Left lobe of liver (tissue), 2 donors: ENCODE results near the gene AHNAK. TPM values are rescaled to one million over a fixed set of nuclear protein-coding genes. Genes with fewer than 3 reads are reported as not detected.
A peak's percentile ranks its signal among the peaks of the same experiment; 100 is the strongest.

Experiments used
- ATAC-seq: fragments of 200-7000 bp; cut with Tn5 transposase; one replicate; pipeline ENCODE4 v1.9.1; 2020; ENCODE audit warnings: mild to moderate bottlenecking, moderate library complexity
- DNase-seq: peaks from one replicate; pipeline ENCODE4 v3.0.0-alpha.2; 2020; ENCODE audit warnings: low spot score
- total RNA-seq: library from RNA; stranded (reverse); gene quantifications from one replicate; pipeline ENCODE4 v1.2.1, GENCODE V29; 2021
- donor health status: DM: no; HTN: no; CAD: no; lungs with moderate emphysema.
- donor health status: DM: no; HTN: yes; CAD: no.

AHNAK gene
- total RNA-seq, 1 donor from 2014 or later, result 115 TPM

DNA sequence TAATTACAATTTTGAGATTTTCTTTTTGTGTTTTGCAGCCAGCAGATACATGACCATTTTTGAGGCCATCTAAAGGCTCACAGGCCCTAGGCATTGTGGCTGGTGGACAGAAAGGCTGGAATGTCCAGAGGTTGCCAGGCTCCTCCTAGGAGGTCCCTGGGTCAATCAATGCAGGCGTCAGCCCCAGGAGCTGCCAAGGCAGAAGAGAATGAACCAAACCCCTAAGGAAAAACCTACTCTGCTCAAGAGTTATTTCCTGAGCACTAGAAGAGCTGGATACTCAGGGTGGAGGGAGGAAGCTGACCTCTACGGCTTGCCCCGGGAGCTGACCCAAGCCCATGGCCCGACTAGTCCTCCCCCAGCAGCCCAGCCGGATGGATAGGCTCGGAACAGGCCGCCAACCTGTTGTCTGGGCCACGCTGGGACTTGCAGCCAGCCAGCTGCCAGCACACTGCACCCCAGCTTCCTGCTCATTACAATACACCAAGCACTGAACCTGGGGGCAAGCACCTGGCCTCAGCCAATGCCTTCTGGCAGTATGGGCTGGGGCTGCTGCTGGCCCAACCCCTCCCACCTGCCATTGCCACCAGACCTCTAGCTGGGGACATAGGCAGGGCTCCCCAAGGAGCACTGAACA, 133.4 kb downstream of the AHNAK start:
- DNase-seq (no peak), ATAC-seq (no peak)

DNA sequence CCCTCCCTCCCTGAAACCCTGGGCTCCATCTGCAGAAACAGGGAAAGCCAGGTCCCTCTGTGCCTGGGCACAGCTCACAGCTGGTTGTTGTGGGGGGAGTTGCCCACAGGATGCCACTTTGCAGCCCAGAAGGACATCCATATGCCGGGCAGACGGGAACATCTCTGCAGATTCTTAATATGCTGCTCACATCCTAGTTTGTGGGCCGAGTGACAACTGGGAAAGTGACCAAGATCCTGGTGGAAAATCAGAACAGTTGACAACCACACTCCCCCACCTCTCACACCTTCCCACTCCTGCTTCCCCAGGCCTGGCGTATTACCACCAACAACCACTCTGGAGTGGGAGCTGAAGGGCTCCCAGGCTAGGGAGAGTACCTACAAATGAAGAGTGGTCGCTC, 135.1 kb downstream of the AHNAK start:
- ATAC-seq, result no peak
- DNase-seq, result no peak

DNA sequence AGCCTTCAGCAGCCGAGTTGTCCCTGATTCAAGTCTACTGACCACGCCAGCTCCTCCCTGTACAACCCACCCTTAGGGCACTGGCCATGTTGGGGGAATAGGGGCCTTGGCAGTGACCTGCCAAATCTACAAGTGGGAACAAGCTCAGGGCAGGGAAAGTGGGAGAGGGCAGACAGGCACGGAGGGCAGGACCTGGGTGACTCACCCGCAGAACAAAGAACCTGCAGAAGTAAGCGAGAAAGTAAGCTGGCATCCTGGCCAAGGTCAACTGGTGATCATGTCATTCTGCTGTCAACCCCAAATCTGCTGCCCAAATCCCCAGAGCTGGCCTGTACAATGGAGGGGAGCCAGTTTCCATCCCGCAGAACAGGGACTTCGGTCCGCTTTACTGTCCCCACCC, 135.6 kb downstream of the AHNAK start:
- DNase-seq, result no peak
- no peak for ATAC-seq

DNA sequence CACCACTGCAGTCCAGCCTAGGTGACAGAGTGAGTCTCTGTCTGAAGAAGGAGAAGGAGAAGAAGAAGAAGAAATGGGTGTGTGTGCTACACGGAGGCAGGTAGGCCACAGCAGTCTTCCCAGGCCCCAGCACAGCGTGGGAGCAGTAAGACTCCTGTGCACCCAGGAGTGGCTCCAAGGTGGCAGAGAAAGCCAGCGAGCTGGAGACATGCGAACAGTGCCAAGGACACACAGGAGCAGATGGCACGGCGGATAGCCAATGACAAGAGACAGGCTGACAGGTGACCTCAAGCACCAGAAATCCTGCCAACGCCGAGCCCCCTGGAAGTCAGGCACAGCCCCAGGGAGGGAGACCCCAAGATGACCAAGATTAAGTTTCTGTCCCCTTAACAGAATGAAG, 136.8 kb downstream of the AHNAK start:
- ATAC-seq (no peak), DNase-seq (no peak)

DNA sequence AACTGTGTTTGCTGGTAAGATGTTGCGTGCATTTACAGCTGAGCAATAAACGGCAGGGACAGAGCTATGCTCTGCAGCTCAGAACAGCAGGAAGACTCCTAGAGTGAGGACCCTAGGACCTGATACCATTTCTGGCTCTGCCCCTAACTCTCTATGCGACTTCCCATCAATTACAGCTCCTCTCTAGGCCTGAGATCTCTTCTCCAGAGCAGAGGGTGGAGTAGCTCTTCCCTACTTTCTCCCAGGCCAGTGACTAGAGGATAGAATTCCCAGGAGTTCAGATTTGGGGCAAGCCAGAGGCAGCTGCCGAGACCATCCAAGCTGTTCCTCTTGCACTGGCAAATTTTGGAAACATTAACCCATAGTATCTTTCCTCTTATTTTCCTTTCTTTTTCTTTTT, 140.6 kb downstream of the AHNAK start:
- DNase-seq (no peak), ATAC-seq (no peak)

DNA sequence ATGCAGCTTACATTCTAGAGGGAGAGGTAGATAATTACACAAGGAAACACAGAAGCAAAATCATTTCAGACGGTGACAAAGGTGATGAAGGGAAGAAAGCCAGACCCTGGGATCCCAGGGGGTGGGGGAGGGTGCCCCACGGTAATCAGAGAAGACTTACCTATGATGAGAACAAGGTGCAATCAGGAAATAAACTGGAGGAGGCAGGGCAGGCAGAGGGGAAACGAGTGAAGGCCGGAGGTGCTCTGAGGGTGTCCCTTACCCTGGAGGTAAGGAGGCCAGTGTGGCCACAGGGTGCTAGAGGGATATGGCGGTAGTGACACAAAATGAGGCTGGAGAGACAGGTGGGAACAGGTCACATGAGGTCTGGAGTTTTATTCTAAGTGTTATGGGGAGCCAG, 141.7 kb downstream of the AHNAK start:
- ATAC-seq (no peak), DNase-seq (no peak)

DNA sequence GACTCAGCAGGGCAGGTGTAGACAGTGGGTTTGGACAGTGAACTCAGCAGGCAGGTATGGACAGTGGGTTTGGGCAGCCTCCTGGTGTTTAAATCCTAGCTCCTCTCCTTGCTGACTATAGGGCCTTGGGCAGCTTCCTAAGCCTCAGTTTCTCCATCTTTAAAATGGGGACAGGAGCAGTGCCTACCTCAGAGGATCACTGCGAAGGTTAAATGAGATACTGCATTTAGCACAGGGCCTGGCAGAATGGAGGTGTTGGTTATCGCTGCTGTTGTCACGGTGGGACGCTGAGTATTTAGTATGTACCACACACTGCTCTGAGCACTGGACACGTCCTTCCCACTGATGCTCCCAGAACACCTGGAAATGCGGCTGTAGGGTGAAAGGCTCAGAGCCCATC, 142.2 kb downstream of the AHNAK start:
- ATAC-seq, result no peak
- DNase-seq, result no peak

DNA sequence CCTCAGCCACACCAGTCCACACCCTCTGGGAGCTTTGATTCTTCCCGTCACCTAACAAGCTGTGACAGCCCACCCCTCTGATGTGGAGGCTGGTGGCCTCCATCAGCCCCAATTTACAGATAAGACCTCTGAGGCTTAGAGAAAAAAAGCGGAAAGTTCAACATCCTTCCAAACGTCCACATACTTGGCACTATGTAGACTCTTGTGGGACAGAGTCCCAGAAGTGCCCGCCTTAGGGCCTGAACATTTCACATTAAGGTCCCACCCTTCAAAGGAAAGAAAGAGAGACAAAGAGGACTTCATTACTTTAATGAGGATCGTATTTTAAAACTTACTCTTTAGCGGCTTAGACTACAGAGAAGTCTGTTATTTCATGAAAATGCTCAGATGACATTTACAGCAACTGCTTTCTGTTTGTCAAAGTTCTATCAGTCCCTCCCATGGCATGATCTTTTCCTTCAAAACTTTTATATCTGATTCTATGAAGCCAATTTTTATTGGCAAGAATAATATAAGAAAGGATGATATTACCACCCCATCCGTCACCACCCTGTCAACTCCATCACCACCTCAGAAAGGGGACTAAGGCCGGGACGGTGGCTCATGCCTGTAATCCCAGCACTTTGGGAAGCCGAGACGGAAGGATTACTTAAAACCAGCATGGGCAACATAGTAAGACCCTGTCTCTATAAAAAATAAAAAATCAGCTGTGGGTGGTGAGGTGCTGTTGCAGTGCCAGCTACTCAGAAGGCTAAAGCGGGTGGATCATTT, 143.5 kb downstream of the AHNAK start:
- DNase-seq (no peak), ATAC-seq (no peak)

DNA sequence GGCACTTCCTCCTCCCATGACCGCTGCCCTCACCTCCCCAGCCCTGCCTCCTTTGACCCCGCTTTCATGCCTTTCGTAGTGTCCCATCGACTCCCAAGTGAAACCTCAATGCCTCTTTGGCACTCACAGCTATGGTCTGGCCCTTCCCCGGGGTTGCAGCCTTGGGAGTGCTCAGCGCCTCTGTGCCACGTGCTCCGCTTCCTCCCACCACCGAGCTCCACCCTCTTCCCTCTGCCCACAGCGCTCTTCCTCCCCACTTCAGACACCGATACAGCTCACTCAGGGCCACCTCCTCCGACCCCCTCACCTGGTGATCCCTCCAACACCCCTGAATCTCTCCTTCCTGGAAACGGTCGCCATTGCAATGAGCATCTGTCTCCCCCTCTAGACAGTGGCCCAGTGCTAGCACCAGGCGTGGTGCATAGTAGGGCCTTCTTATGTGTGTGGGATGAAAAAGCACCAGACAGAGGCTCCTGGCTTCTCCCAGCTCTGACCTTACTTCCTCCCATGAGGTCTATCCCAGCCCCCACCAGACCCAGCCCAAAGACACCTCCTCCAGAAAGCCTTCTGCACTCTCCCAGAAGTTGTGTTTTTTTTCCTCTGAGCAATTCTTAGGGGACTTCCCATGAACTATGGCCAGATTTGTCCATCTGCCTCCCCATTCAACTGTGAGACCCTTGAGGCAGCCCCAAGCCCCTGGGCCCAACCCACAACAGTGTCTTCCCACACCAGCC, 144.2 kb downstream of the AHNAK start:
- DNase-seq (no peak), ATAC-seq (peak; percentile 36)

DNA sequence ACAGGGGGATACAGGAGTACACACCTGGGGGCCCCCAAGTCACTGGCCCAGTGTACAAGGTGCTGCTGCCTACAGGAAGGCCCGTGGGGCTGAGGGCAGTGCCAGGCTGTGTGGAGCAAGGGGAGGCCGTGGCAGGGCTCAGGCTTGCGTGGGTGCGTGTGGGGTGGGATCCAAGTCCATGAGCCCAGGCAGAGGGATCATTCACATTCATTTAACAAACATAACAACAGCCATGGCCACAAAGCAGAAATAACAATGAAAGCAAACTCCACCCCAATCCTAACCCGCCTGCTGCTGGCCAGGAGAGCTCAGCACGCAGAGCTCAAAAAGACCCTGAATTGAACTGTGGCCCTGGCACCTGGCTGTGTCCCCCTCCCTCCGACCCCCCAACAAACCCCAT, 144.8 kb downstream of the AHNAK start:
- DNase-seq (no peak), ATAC-seq (no peak)

DNA sequence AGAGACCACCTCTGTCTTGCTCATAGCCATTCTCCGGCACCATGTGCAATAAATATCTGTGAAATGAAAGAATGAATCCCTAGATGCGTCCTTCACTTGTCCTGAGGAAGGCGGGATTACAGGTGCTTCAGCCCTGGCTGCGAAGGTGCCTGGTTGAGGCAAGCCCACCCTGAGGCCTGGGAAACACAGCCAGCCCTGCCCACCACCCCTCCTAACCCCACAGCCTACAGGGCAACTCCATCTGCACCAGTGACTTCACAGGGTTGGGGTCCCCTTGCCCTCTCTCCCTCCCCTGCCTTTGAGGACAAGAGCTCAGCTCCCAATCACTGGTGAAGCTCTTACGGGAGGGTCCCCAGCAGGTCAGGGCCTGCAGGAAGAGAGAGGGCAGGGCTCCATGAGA, 145.2 kb downstream of the AHNAK start:
- DNase-seq, result no peak

DNA sequence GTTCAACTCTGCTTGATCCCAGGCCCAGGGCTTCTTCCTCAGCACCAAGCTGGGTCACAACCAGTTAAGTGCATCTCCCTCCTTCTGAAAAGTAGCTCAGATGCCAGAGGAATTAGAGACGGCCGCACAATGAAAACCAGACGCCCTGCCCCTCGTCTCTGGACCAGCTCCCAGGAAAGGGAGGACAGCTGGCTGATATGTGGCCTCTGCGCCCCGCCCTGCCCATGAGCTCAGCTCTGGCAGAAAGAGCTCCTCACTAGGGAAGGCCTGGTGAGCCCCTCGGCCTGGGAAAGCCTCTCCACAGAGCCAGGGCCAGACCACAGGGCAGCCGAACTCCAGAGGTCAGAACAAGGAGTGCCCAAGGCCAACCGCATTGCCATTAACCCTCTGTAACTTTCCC, 145.8 kb downstream of the AHNAK start:
- ATAC-seq (peak; percentile 21), DNase-seq (no peak)

More for the DNA sequence above, 145.2 kb downstream of the AHNAK start:
- ATAC-seq, result no peak

DNA sequence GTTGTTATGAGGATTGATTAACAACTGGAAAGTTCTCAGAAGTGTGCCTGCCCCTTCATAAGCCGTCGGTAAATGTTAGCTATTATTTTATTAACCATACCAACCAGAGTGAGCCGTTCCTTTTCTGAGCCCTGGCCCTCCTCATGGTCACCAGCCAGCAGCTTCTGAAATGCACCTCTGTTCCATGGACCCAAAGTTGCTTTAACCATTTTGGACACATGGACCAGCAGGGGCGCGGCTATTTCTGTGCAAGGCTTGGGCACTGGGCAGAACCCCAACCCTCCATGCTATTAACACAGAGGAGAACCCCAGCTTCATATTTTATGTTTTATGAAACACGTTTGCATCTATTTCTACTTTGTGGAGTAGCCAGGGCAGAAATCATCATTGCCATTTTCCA, 146.3 kb downstream of the AHNAK start:
- no peak for DNase-seq
- no peak for ATAC-seq

DNA sequence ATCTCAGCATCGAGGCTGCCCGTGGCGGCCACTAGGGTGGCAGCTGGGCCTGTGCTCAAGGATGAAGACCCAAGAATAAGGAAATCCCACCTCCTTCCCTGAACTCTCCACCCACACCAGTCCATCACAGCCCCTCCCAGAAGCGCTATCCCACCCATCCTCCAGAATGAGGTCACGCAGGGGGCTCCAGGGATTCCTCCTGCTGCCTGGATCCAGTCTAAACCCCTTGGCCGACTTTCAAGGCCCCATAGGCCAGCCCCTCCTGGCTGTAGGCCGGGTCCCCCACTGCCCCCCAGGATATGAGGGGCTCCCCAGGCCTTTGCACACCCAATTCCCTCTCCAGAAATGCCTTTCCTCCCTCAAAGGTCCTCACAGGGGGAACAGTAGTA, 146.7 kb downstream of the AHNAK start:
- no peak for ATAC-seq
- DNase-seq, result no peak

DNA sequence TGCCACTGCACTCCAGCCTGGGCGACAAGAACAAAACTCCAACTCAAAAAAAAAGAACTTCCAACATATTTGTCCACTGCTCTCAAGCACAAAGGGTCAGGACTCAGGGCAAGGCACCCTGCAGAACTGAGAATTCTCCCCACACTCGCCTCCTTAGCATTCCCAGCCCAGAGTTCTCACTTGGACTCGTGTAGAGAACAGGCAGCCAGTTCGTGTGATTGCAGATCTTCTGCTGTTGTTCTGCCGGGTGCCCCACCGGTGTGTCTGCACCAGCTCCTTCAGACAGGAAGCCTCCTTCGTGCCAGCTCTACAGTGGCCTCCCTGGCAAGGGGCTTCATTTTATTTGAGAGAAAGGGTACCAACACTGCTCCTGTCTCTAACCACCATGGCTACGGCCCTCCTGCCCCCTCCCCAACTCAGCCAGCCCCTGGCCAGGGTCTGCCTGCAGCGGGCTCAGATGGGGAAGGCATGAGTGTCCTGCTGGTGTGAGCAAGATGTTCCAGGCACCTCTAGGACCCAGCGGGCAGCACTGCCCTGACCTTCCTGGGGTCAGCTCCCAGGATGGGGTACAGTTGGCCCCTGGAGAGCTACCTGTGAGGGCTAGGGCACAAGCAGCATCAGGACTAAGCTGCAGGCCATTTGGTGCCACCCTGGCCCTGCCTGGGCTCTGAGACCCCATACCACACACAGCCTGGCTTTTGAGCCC, 147.3 kb downstream of the AHNAK start:
- ATAC-seq (no peak), DNase-seq (no peak)

DNA sequence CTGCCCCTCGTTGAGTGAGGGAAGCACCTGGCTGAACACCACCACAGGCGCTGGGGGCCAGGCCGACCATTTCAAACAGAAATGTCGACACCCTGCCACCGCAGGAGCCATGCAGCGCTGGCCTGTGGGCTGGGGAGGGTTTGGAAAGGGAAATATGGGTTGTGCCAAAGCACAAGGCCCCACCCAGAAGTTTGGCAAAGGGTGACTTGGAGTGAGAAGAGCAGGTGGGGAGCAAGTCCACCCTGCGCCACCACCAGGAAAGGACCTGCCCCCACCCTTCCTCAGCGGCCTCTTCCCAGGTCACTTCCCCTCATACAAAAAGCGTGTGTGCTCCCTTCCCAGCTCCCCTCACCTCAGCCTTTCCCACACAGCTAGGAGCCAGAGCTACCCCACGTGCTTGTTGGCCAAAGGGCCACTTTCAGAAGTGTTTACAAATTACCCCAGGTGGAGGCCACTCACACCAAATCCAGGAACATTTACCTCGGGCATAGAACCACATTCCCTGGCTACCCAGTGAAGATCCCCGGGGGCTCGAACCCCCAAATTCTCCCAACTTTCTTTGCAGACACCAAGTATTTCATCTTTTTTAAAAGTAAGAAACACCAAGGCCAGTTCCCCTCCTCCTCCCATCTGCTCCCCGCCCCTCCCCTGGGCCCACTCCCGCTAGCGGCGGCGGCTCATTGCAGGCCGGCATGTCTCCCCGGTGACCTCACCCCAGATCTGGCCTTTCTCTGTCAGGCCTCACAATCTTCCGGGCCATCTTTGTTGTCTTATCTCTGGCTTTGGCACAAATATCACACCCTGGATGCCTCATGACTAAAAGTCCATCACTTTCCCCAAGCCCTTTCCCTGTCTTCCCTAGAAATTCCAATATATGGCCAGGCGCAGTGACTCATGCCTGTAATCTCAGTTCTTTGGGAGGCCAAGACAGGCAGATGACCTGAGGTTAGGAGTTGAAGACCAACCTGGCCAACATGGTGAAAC, 148.3 kb downstream of the AHNAK start:
- ATAC-seq (peak; percentile 68), DNase-seq (peak; percentile 66)

DNA sequence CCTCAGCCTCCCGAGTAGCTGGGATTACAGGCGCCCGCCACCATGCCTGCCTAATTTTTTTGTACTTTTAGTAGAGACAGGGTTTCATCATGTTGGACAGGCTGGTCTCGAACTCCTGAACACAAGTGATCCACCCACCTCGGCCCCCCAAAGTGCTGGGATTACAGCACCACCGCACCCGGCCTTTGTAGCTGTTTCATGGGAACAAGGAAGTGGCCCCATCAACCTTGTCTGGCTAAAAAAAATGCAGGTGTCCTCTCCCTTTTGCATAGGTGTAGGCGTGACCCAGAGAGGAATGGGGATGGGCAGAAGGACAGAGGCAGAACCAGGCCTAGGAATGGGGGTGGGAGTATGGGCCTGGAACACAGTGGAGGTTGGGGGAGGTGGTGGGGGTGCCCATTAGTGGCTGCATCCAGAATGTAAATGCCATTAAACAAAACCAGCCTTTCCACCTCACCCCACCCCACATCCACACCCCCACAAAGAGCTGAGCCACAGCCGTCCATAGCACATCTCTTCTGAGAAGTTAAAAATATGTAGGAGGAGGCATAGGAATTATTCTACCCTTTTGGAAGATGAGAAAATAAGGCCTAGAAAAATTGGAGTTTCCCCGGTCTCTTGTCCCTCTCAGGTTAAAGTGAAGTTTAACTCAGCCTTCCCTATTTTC, 150.6 kb downstream of the AHNAK start:
- DNase-seq (no peak), ATAC-seq (no peak)

DNA sequence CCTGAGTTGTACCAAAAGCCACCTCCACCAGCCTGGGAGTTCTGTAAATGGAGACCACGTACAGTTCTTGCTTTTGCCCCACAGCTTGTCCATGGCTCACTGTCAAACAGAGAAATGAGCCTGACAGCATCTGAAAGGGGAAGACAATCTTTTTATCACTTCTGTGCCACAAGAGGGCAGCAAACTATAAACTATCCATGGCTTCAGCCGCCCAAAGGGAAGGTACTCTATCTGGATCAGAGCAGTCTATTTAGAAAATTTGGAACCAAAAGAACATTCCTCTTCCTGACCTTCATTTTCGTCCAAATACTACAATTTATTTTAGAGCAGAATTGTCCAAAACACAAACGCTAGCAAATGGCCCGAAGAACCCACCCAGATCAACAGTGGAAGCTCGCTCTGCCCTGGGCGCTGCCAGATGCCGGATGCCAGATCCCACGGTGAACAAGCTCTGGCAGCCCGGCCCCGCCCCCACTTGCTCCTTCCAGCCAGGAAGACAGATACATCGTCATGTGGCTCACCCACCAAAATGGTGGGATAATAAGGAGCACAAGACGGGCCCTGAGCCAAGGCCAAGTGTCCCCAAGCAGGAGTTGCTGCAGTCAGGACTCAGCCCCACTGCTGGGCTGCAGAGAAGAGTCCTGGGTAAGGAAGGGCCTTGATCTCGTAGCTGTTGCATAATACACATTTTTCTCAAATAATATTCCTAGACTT, 151.6 kb downstream of the AHNAK start:
- ATAC-seq (peak; percentile 90), DNase-seq (peak; percentile 76)

DNA sequence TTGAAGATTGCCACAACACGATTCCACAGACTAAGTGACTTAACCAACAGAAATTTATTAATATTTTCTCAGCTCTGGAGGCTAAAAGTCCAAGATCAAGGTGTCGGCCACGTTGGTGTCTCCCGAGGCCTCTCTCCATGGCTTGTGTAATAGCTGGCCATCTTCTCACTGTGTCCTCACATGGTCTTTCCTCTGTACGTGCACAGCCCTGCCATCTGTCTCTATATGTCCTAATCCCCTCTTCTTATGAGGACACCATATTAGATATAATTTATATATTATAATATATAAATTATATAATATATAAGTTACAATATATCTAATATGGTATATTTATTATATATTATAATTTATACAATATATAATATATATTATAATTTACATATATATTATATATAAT, 152.9 kb downstream of the AHNAK start:
- ATAC-seq (no peak), DNase-seq (no peak)
